Ovary (tissue), 3 donors: ENCODE results near the gene SERPINA5.

ENCODE experiments used
- CTCF ChIP-seq, 3 donors: fragments of 450-650 bp in 2 of 3; fragments of 200-600 bp in 1 of 3; IDR thresholded peaks; one replicate each; pipeline versions ENCODE4 v1.5.1 to v1.8.0; 2016 to 2022; ENCODE audit warnings: antibody characterized with exemption in 3 of 3, mild to moderate bottlenecking in 1 of 3
- POLR2A ChIP-seq: fragments of 450-650 bp; IDR thresholded peaks from one replicate; pipeline ENCODE4 v1.6.1; 2017; ENCODE audit warnings: antibody characterized with exemption, mild to moderate bottlenecking, moderate library complexity
- donor health status: DM: no; HTN: no; CAD: no.

- TF ChIP-seq CTCF (IDR thresholded peaks at IDR 0.05) (no peak), POLR2A (no peak)
These were observed 12.7 kb downstream of the SERPINA5 start for GRCh38 chr14:94593749-94594431.
